Gastrocnemius medialis (tissue), 4 donors: Measurements from ENCODE around the gene ZNF536.

Experiments used
- CTCF ChIP-seq, 5 experiments: fragments of 450-650 bp in 3 of 5; fragments of 200-600 bp in 2 of 5; sonication (generic) in 2 of 5; IDR thresholded peaks in 4 of 5; conservative IDR thresholded peaks in 1 of 5; 1 replicate in 4 of 5; 2 replicates in 1 of 5; pipeline ENCODE4 v1.5.1; 2016 to 2019; ENCODE audit warnings: antibody characterized with exemption in 5 of 5, mild to moderate bottlenecking in 3 of 5, moderate library complexity in 3 of 5
- POLR2A ChIP-seq, 2 donors: fragments of 450-650 bp; IDR thresholded peaks; one replicate each; pipeline ENCODE4 v1.6.1; 2017; ENCODE audit warnings: antibody characterized with exemption in 2 of 2, mild to moderate bottlenecking in 2 of 2, moderate library complexity in 2 of 2

- TF ChIP-seq POLR2A (IDR thresholded peaks at IDR 0.05) = no peak
- TF ChIP-seq CTCF (IDR thresholded peaks at IDR 0.05 in 4 of 5, conservative IDR thresholded peaks at IDR 0.05 in 1 of 5) = no peak
Observed at GRCh38 chr19:30546332-30546731, 174.1 kb downstream of the ZNF536 start.
